Activated T-helper 9 cell treated with anti-CD3 and anti-CD28 coated beads, Interleukin-2, amount 50 U/mL, for 16 hours (primary cell): ENCODE measurements around the gene HK3.
"Not testable (repeated sequence)": the region's sequence is repeated elsewhere in the genome, so short reads cannot be mapped to it uniquely, and the experiment has no call there.

Experiments used
- DNase-seq: peaks from one replicate; pipeline ENCODE4 v3.0.0-alpha.2; 2020; ENCODE audit warnings: low read depth

HK3 gene

DNA sequence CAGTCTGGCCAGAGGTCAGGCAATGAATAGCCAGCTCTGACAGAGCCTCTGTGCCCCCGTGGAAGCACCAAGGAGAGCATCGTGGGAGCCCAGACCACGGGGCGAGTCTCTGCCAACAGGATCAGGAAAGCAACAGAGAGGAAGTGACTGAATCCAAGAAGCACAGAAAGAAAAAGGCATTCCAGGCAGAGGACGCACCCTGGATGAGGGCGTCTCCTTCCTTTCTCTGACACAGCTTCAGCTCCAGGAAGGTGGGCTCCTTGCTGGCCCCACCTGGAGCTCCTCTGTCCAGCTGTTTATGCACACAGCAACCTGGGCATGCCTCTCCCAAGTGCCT is 16.6 kb downstream of the HK3 start:
- no peak for DNase-seq

DNA sequence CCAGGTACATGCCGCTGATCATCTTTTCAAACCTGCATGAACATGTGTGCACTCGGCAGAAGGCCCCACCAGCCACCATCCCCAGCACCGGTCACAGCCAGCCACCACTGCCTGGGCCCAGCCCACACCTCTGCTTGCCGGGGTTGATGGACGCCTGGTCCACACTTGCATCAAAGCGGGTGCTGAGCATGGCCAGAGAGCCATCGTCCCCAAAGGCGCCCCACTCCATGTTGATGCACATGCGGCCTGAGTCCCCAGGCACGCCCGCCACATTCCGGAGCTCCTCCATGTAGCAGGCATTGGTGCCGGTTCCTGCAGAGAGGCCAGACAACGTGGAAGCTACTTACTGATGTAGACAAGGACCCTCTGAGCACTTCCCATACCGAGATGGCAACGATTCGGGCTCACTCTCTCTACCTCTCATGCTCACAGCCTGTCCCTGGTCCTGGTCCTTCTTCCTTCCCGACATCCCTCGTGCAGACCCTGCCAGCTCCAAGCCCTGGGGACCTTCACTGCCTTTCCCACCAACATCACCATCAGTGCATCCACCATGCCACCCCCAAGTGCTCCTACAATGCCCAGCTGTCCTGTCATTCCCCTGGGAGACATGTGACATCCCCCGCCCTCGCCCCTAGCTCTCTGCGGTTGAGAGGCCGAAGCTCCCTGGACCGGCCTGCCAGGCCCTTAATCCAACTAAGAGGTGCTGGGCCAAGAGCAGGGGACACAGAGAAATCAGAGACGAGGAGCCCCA is 17.2 kb downstream of the HK3 start:
- DNase-seq = no peak

GRCh38 chr5:176881021-176881749 is 18.0 kb downstream of the HK3 start:
- DNase-seq = no peak

DNA sequence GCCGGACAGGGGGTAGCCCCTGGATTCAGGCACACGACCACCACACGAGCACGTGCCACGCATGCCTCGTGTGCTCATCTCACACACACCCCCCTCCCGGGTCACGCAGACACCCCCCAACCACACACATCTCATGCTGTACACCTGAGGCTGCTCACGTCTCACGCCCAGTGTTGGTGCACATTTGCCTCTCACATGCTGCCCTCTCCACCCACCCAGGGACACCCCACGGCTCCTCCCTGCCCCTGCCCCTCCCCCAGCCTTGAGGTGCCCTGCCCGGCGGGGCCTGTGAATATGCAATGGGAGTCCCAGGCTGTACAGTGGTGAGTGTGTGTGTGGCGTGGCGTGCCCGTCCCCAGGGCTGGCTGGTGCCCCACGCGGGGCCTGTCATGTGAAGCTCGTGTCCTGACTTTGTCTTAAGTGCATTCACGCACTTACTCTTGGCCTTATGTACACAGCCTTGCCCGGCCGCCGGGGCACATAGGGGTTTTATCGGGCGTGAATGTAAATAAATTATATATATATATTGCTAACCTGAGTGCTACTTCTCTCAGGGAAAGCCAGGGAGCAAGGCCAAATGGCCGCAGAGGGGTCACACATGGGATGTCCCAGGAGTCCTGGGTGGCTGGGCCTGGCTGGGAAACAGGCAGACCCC is 18.7 kb downstream of the HK3 start:
- no peak for DNase-seq

DNA sequence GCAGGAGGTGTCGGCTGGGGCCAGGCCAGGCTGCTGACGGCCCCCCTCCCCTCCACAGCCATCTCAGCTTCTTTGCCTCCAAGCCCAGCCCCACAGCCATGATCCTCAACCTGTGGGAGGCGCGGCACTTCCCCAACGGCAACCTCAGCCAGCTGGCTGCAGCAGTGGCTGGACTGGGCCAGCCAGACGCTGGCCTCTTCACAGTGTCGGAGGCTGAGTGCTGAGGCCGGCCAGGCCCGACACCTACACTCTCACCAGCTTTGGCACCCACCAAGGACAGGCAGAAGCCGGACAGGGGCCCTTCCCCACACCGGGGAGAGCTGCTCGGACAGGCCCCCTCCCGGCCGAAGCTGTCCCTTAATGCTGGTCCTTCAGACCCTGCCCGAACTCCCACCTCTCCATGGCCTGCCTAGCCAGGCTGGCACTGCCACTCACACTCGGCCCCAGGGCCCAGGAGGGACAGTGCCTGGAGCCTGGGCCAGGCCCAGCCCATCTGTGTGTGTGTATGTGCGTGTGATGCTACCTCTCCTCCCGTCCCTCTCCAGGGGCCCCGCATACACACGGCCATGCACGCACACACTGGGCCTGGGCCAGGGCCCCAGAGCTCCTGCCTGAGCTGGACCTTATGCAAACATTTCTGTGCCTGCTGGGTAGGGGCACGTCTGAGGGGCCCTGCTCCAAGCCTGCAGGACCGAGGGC is 19.3 kb downstream of the HK3 start:
- no peak for DNase-seq

- no peak for DNase-seq
These were observed 20.1 kb downstream of the HK3 start for GRCh38 chr5:176878906-176879662.

DNA sequence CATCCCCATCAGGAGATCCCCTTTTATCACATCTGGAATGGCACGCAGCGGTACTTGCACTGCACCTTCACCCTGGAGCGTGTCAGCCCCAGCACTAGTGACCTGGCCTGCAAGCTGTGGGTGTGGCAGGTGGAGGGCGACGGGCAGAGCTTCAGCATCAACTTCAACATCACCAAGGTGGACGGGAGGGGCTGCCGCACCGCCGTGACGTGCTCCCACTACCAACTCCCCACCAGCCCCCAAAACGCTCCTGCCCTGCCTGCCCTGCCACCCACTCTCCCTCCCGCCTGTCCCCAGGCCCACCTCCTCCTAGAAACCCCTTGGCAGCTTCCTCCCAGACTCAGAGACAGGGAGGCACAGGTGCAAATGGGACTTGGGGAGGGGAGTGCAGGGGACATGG is 20.7 kb downstream of the HK3 start:
- DNase-seq = no peak

DNA sequence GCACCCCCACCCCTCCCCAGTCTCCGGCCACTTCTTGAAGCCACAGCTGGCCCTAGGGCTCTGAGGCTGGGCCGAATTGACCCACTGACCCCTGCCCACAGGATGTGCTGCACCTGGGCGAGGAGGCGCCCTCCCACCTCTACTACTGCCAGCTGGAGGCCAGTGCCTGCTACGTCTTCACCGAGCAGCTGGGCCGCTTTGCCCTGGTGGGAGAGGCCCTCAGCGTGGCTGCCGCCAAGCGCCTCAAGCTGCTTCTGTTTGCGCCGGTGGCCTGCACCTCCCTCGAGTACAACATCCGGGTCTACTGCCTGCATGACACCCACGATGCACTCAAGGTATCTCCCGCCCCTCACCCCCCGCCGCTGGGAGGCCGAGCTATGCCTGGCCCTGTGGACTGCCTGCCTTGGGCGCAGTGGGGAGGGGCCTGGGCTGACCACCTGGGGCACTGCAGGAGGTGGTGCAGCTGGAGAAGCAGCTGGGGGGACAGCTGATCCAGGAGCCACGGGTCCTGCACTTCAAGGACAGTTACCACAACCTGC is 21.3 kb downstream of the HK3 start:
- DNase-seq = no peak

- no peak for DNase-seq
These were observed 22.4 kb downstream of the HK3 start for GRCh38 chr5:176876506-176877431.

- no peak for DNase-seq
These were observed 23.2 kb downstream of the HK3 start for GRCh38 chr5:176875783-176876505.

DNA sequence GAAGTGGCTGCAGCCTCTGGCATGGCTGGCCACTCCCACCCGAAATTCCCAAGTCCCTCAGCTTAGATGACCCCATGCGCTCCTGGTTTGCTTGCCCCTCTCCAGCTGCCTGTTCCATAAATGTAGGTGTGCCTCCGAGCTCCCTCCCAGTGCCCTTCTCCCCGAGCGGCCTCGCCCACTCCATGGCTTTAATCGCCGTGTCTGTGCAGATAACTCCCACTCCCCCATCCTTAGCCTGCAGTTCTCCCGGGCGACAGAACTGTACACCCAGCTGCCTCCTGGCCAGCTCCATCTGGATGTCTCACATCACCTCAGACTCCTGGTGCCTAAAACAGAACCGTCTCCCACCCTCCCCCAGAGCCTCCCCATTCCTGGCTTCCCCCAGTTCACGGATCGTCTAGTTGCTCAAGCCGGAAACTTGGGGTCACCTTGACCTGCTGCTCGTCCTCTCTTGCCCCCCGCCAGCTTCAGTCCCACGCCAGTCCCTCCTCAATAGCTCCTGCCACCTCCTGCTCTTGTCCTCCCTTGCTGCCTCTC is 24.1 kb downstream of the HK3 start:
- no peak for DNase-seq

- DNase-seq = no peak
These were observed 24.9 kb downstream of the HK3 start for GRCh38 chr5:176874198-176874780.

- DNase-seq = no peak
These were observed 25.5 kb downstream of the HK3 start for GRCh38 chr5:176873541-176874172.

- DNase-seq = not testable (repeated sequence)
These were observed 26.1 kb downstream of the HK3 start for GRCh38 chr5:176873011-176873410.

DNA sequence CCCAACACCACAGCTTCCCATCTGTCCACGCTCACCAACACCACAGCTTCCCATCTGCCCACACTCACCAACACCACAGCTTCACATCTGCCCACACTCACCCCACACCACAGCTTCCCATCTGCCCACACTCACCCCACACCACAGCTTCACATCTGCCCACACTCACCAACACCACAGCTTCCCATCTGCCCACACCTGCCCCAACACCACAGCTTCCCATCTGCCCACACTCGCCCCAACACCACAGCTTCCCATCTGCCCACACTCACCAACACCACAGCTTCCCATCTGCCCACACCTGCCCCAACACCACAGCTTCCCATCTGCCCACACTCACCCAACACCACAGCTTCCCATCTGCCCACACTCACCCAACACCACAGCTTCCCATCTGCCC is 26.6 kb downstream of the HK3 start:
- not testable (repeated sequence) for DNase-seq

DNA sequence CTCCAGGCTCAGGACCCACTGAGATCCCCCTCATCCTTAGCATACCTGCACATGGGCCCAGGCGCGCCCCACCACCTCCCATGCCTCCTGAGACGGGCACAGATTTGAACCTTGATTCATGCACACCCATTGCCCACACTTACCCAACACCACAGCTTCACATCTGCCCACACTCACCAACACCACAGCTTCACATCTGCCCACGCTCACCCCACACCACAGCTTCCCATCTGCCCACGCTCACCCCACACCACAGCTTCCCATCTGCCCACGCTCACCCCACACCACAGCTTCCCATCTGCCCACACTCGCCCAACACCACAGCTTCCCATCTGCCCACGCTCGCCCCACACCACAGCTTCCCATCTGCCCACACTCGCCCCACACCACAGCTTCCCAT is 28.5 kb downstream of the HK3 start:
- not testable (repeated sequence) for DNase-seq

- no peak for DNase-seq
These were observed 29.0 kb downstream of the HK3 start for GRCh38 chr5:176870110-176870591.

GRCh38 chr5:176869501-176870109 is 29.5 kb downstream of the HK3 start:
- no peak for DNase-seq
